NOMO-1 (cell line): ENCODE results near the gene ACTR6.
"Not testable (repeated sequence)": the region's sequence is repeated elsewhere in the genome, so short reads cannot be mapped to it uniquely, and the experiment has no call there.

Experiments used
- DNase-seq, 2 experiments: peaks; one replicate each; lab custom pipeline; 2025; ENCODE audit not compliant: unreplicated experiment in 2 of 2; lab: John Stamatoyannopoulos, UW

The ACTR6 gene

GRCh38 chr12:100200463-100201181 is at the start of gene ACTR6:
TSS of gene ACTR6 (plus strand) at chr12:100200815. CDS start at chr12:100200852, 37 bp downstream.
- DNase-seq: peak; percentile 92 to 93

GRCh38 chr12:100151769-100152168 is 48.8 kb upstream of the ACTR6 start:
- DNase-seq: no peak

- DNase-seq: no peak
These were observed 47.5 kb upstream of the ACTR6 start for GRCh38 chr12:100153131-100153530.

GRCh38 chr12:100154474-100155247 is 46.0 kb upstream of the ACTR6 start:
- peak; percentile 11 to 20 for DNase-seq

- no peak for DNase-seq
These were observed 43.7 kb upstream of the ACTR6 start for GRCh38 chr12:100156731-100157426.

GRCh38 chr12:100157427-100157821 is 43.2 kb upstream of the ACTR6 start:
- DNase-seq: no peak

GRCh38 chr12:100158535-100158934 is 42.1 kb upstream of the ACTR6 start:
- no peak for DNase-seq

- DNase-seq: no peak
These were observed 41.1 kb upstream of the ACTR6 start for GRCh38 chr12:100159391-100160104.

- peak; percentile 81 to 89 for DNase-seq
These were observed 37.0 kb upstream of the ACTR6 start for GRCh38 chr12:100163416-100164152.

GRCh38 chr12:100164153-100164704 is 36.4 kb upstream of the ACTR6 start:
- peak in 1 of 2 experiments; percentile 28 for DNase-seq

GRCh38 chr12:100165356-100165755 is 35.3 kb upstream of the ACTR6 start:
- no peak for DNase-seq

GRCh38 chr12:100166232-100166631 is 34.4 kb upstream of the ACTR6 start:
- no peak for DNase-seq

- no peak for DNase-seq
These were observed 32.1 kb upstream of the ACTR6 start for GRCh38 chr12:100168562-100168961.

GRCh38 chr12:100169345-100169744 is 31.3 kb upstream of the ACTR6 start:
- DNase-seq: no peak

GRCh38 chr12:100170313-100170858 is 30.2 kb upstream of the ACTR6 start:
- DNase-seq: no peak

- no peak for DNase-seq
These were observed 29.4 kb upstream of the ACTR6 start for GRCh38 chr12:100171248-100171647.

- no peak for DNase-seq
These were observed 27.5 kb upstream of the ACTR6 start for GRCh38 chr12:100173111-100173510.

GRCh38 chr12:100174495-100174894 is 26.1 kb upstream of the ACTR6 start:
- DNase-seq: no peak

- DNase-seq: not testable (repeated sequence)
These were observed 24.1 kb upstream of the ACTR6 start for GRCh38 chr12:100176493-100176892.

- no peak for DNase-seq
These were observed 21.4 kb upstream of the ACTR6 start for GRCh38 chr12:100179252-100179651.
